CMK (cell line): Measurements from ENCODE around the gene ADD3.

Source experiments
- DNase-seq: peaks from one replicate; pipeline ENCODE4 v3.0.0-alpha.2; 2010; ENCODE audit warnings: low read depth

Gene ADD3

GRCh38 chr10:110005719-110006118 lies 2.1 kb upstream of the ADD3 start:
- DNase-seq = no peak

GRCh38 chr10:110006358-110007160 lies 1.2 kb upstream of the ADD3 start:
- DNase-seq = no peak

- DNase-seq = no peak
Observed at GRCh38 chr10:110007161-110007700, 553 bp upstream of the ADD3 start.

- no peak for DNase-seq
Observed at GRCh38 chr10:110008518-110009339, 945 bp downstream of the ADD3 start.

GRCh38 chr10:110009736-110010475 lies 2.1 kb downstream of the ADD3 start:
- DNase-seq = no peak

- no peak for DNase-seq
Observed at GRCh38 chr10:110010486-110011378, 2.9 kb downstream of the ADD3 start.

GRCh38 chr10:110011681-110012080 lies 3.9 kb downstream of the ADD3 start:
- no peak for DNase-seq

- no peak for DNase-seq
Observed at GRCh38 chr10:110013630-110014293, 6.0 kb downstream of the ADD3 start.

- DNase-seq = no peak
Observed at GRCh38 chr10:110016039-110016438, 8.3 kb downstream of the ADD3 start.

GRCh38 chr10:110017052-110017451 lies 9.3 kb downstream of the ADD3 start:
- no peak for DNase-seq

GRCh38 chr10:110017907-110018306 lies 10.1 kb downstream of the ADD3 start:
- no peak for DNase-seq

- no peak for DNase-seq
Observed at GRCh38 chr10:110020265-110020664, 12.5 kb downstream of the ADD3 start.

GRCh38 chr10:110022716-110023504 lies 15.1 kb downstream of the ADD3 start:
- DNase-seq = no peak

GRCh38 chr10:110023785-110024465 lies 16.1 kb downstream of the ADD3 start:
- DNase-seq = no peak

- DNase-seq = no peak
Observed at GRCh38 chr10:110029450-110029849, 21.7 kb downstream of the ADD3 start.

GRCh38 chr10:110032801-110033700 lies 25.3 kb downstream of the ADD3 start:
- no peak for DNase-seq

GRCh38 chr10:110033701-110034235 lies 26.0 kb downstream of the ADD3 start:
- no peak for DNase-seq

- no peak for DNase-seq
Observed at GRCh38 chr10:110034596-110034995, 26.8 kb downstream of the ADD3 start.
